A673 (cell line): ENCODE results near the gene CD28.

Experiments
- CTCF ChIP-seq: fragments of 300-800, 200-600 bp; sonication (generic); conservative IDR thresholded peaks from 2 replicates; pipeline ENCODE4 v1.5.1; 2017; ENCODE audit warnings: low read depth, mild to moderate bottlenecking, antibody characterized with exemption, low read length, moderate library complexity, mixed read lengths
- EZH2 ChIP-seq: fragments of 200-600 bp; sonication (generic); IDR thresholded peaks from 2 replicates; pipeline ENCODE4 v1.6.1; 2017; ENCODE audit warnings: borderline replicate concordance, low read depth, mild to moderate bottlenecking, mixed read lengths, antibody characterized with exemption, low read length; ENCODE audit not compliant: poor library complexity, severe bottlenecking

GRCh38 chr2:203706403-203706802 lies at the start of gene CD28:
- TF ChIP-seq CTCF (no peak), EZH2 (no peak)
